Cardiac atrium fibroblast (primary cell): Measurements from ENCODE around the gene LBH. TPM values are rescaled to one million over a fixed set of nuclear protein-coding genes. Genes with fewer than 3 reads are reported as not detected.

Experiments
- total RNA-seq: library from RNA; depleted of rRNA; stranded (reverse); fragments of >200 nt; gene quantifications from 2 replicates; pipeline ENCODE4 v1.2.3, GENCODE V29; 2015

Gene LBH
- total RNA-seq = 29.1 and 35.0 TPM in 2 replicates

GRCh38 chr2:30231212-30231995 lies at the start of gene LBH:
Gene LBH (plus strand): TSS chr2:30231534. CDS start chr2:30231739, 205 bp downstream.

Other genes starting within 250 kb of the LBH start
- gene YPEL5, start 84.5 kb upstream of the LBH start, total RNA-seq = 58.8 and 67.9 TPM in 2 replicates
- gene LCLAT1, start 215.7 kb downstream of the LBH start, total RNA-seq = 7.0 and 19.1 TPM in 2 replicates